ENCODE results near the gene GNAS.
A peak's percentile ranks its signal among the peaks of the same experiment; 100 is the strongest.

The GNAS gene

DNA sequence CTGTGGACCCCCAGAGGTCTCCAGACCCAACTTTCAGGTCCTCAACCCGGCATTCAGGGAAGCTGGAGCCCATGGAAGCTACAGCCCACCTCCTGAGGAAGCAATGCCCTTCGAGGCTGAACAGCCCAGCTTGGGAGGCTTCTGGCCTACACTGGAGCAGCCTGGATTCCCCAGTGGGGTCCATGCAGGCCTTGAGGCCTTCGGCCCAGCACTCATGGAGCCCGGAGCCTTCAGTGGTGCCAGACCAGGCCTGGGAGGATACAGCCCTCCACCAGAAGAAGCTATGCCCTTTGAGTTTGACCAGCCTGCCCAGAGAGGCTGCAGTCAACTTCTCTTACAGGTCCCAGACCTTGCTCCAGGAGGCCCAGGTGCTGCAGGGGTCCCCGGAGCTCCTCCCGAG lies 950 bp downstream of the GNAS start:
- no peak for DNase-seq (ENCODE audit: low spot score)
- peaks cover 1% of the 10 kb centered on the region for H3K36me3 Mint-ChIP-seq (ENCODE audit: low read depth)
- peaks cover 65% of the 10 kb centered on the region for H3K27me3 Mint-ChIP-seq (ENCODE audit: low read depth)
- H3K4me1 Mint-ChIP-seq (ENCODE audit: low read depth), result peaks cover 22% of the 10 kb centered on the region
- no peak overlapping the region for H3K27ac Mint-ChIP-seq
- H3K4me3 Mint-ChIP-seq, result no peak overlapping the region
- H3K9me3 Mint-ChIP-seq, result no peaks in the 10 kb centered on the region

DNA sequence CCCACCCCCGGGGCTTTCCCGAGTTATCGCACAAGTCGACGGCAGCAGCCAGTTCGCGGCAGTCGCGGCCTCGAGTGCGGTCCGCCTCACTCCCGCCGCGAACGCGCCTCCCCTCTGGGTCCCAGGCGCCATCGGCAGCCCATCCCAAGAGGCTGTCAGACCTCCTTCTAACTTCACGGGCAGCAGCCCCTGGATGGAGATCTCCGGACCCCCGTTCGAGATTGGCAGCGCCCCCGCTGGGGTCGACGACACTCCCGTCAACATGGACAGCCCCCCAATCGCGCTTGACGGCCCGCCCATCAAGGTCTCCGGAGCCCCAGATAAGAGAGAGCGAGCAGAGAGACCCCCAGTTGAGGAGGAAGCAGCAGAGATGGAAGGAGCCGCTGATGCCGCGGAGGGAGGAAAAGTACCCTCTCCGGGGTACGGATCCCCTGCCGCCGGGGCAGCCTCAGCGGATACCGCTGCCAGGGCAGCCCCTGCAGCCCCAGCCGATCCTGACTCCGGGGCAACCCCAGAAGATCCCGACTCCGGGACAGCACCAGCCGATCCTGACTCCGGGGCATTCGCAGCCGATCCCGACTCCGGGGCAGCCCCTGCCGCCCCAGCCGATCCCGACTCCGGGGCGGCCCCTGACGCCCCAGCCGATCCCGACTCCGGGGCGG lies 1.6 kb downstream of the GNAS start:
- Mint-ChIP-seq H3K4me3 (peak overlapping the region; percentile 55), H3K27me3 (ENCODE audit: low read depth) (peaks cover 68% of the 10 kb centered on the region), H3K9me3 (no peaks in the 10 kb centered on the region), H3K27ac (no peak overlapping the region), H3K4me1 (ENCODE audit: low read depth) (peaks cover 22% of the 10 kb centered on the region), H3K36me3 (ENCODE audit: low read depth) (peaks cover 1% of the 10 kb centered on the region)
- DNase-seq (ENCODE audit: low spot score), result no peak

DNA sequence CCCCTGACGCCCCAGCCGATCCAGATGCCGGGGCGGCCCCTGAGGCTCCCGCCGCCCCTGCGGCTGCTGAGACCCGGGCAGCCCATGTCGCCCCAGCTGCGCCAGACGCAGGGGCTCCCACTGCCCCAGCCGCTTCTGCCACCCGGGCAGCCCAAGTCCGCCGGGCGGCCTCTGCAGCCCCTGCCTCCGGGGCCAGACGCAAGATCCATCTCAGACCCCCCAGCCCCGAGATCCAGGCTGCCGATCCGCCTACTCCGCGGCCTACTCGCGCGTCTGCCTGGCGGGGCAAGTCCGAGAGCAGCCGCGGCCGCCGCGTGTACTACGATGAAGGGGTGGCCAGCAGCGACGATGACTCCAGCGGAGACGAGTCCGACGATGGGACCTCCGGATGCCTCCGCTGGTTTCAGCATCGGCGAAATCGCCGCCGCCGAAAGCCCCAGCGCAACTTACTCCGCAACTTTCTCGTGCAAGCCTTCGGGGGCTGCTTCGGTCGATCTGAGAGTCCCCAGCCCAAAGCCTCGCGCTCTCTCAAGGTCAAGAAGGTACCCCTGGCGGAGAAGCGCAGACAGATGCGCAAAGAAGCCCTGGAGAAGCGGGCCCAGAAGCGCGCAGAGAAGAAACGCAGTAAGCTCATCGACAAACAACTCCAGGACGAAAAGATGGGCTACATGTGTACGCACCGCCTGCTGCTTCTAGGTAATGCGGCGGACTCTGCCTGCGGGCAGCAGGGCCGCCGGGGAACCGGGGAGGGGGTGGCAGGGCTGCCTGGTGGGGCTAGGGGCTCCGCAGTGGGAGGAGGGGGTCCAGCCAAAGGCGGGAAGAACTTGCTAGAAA lies 2.3 kb downstream of the GNAS start:
- Mint-ChIP-seq H3K9me3 (no peaks in the 10 kb centered on the region), H3K27ac (no peak overlapping the region), H3K36me3 (ENCODE audit: low read depth) (peaks cover 1% of the 10 kb centered on the region), H3K4me1 (ENCODE audit: low read depth) (peaks cover 15% of the 10 kb centered on the region), H3K27me3 (ENCODE audit: low read depth) (peaks cover 65% of the 10 kb centered on the region), H3K4me3 (no peak overlapping the region)
- no peak for DNase-seq (ENCODE audit: low spot score)

DNA sequence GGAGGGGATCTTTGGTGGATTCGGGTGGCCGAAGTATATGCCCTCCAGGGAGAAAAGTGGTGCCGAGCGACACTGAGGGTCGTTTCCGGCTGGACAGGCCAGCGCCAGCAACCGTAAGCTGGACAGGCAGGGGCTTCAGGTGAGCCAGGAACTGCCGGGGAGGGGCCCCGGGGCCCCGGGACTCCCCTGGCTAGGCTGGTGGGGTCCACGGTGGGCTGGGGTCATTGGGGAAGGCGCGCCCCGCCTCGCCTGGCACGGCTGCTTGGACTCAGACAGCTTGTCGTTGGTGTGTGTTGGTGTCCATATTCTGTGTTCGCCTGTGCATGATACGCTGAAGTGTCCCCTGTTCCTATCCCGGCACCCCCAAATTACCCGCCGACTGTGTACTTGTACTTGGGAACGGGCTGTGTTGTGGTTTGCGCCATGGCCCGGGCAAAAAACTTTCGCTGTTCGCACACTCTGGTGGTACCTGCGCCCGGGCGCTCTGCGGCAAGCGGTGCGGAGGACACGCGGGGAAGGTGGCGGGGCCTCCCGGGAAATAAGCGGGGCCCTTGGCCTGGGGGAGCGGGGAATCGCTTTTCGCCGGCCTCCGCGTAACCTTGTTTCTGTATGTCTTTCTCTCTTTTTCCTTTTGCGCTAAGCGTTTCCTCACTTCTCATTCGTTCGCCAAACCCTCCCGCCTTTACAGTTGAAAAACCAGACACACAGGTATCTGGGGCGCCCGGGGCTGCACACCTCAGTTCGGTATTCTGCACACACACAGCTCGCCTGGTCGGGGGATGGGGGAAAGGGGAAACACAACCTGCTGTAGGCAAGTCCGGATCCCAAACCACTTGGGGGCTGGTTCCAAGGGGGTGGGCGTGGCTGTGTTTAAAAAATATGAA lies 3.2 kb downstream of the GNAS start:
- no peak overlapping the region for H3K27ac Mint-ChIP-seq
- peaks cover 65% of the 10 kb centered on the region for H3K27me3 Mint-ChIP-seq (ENCODE audit: low read depth)
- H3K4me3 Mint-ChIP-seq, result no peak overlapping the region
- no peak for DNase-seq (ENCODE audit: low spot score)
- peaks cover 1% of the 10 kb centered on the region for H3K36me3 Mint-ChIP-seq (ENCODE audit: low read depth)
- peaks cover 11% of the 10 kb centered on the region for H3K4me1 Mint-ChIP-seq (ENCODE audit: low read depth)
- H3K9me3 Mint-ChIP-seq, result no peaks in the 10 kb centered on the region

DNA sequence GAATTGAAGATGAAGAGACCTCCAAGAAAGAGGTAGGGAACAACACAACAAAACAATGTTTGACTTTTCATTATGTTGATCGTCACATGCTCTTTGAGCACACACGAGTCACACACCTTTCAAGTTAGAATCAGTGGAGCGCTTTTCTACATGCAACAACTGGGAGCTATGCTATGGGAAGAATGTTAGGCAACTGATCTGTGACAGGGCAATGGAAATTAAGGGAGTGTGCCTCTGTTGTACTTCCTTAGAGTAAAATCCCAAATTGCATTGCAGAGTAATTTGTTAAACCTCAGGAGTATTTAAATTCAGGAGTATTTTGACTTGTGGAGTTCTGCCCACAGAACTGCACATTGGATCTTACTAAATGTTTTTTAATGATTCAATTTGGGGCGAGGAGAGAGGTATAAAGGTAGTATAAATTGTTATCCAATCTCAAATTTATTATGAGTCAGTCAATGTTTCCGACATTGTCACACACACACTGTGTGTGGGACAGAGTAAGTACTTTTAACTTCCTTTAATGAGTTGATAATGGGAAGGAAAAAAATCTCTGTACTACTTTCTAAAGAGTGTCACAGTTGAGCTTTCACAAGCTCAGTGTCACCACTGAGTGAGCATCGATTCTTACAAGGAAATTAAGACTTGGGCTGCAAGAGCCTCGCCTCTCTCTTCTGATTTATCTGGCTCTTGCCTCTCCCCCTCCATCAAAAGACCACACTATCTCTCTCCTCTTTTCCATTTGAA lies 10.7 kb downstream of the GNAS start:
- no peak for DNase-seq (ENCODE audit: low spot score)
- H3K4me1 Mint-ChIP-seq (ENCODE audit: low read depth), result no peaks in the 10 kb centered on the region
- H3K27ac Mint-ChIP-seq, result no peak overlapping the region
- no peaks in the 10 kb centered on the region for H3K36me3 Mint-ChIP-seq (ENCODE audit: low read depth)
- no peaks in the 10 kb centered on the region for H3K9me3 Mint-ChIP-seq
- peaks cover 51% of the 10 kb centered on the region for H3K27me3 Mint-ChIP-seq (ENCODE audit: low read depth)
- no peak overlapping the region for H3K4me3 Mint-ChIP-seq

DNA sequence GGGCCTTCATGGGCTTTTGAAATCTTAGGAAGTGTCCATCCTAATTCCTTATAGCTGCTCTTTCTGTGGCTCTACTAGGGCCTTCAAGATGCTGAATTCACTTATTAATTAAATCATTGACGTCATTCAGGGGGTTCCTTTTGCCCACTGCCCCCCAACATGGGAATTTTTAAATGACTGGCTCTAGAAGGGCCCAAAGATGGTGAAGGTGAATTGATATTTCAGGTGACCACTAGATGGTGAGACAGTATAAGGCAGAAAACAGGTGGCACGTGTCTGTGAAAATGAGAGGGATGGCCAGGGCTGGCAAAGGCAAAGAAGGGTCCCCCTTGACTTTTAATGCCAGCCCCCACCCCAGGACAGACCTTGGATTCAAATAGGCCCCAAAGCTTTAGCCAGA lies 11.8 kb downstream of the GNAS start:
- Mint-ChIP-seq H3K4me3 (no peak overlapping the region), H3K9me3 (no peaks in the 10 kb centered on the region), H3K27ac (no peak overlapping the region), H3K4me1 (ENCODE audit: low read depth) (no peaks in the 10 kb centered on the region), H3K27me3 (ENCODE audit: low read depth) (peaks cover 44% of the 10 kb centered on the region), H3K36me3 (ENCODE audit: low read depth) (no peaks in the 10 kb centered on the region)
- no peak for DNase-seq (ENCODE audit: low spot score)

DNA sequence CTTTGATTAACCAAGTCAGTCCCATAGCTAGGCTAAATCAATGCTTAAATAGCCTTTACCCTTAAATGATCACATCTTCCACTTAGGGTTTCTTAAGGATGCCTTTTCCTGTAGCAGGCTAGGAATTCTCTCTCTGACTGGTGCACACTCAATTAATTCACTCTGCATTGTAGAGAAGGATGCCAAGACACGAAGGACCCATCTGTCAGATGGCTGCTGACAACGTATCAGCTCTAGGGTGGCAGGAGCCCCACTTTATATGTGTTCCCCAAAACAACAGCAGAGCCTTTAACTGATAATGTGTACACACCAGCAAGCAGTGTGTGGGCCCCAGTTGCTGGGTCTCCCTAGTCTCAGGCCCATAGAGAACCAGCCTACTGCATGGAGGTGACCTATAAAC lies 13.3 kb downstream of the GNAS start:
- H3K27me3 Mint-ChIP-seq (ENCODE audit: low read depth), result peaks cover 41% of the 10 kb centered on the region

DNA sequence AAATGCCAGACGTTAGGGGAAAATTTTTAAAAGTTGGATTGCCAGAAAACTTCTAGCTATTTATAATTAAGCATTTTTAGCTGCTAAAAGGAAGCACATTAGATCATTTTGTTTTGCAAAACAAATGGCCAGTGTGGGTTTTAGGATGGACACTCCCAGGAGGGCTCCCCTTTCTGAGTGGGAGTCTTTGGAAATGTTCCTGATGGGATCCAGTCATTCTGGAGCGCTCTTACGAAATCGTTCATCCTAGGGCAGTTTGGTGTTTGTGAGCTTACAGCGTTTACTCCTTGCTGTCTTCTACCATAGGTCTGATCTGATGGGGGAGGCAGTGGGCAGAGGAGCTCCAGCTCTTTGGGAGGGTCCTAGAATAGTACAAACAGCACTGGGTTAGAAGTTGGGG lies 14.7 kb downstream of the GNAS start:
- peaks cover 34% of the 10 kb centered on the region for H3K27me3 Mint-ChIP-seq (ENCODE audit: low read depth)
- H3K36me3 Mint-ChIP-seq (ENCODE audit: low read depth), result no peaks in the 10 kb centered on the region
- DNase-seq (ENCODE audit: low spot score), result no peak
- no peaks in the 10 kb centered on the region for H3K9me3 Mint-ChIP-seq
- no peak overlapping the region for H3K27ac Mint-ChIP-seq
- no peak overlapping the region for H3K4me3 Mint-ChIP-seq
- peaks cover 3% of the 10 kb centered on the region for H3K4me1 Mint-ChIP-seq (ENCODE audit: low read depth)

More for the DNA sequence above, 13.3 kb downstream of the GNAS start:
- peaks cover 3% of the 10 kb centered on the region for H3K4me1 Mint-ChIP-seq (ENCODE audit: low read depth)
- H3K36me3 Mint-ChIP-seq (ENCODE audit: low read depth), result no peaks in the 10 kb centered on the region
- DNase-seq (ENCODE audit: low spot score), result no peak
- no peaks in the 10 kb centered on the region for H3K9me3 Mint-ChIP-seq
- H3K27ac Mint-ChIP-seq, result no peak overlapping the region
- no peak overlapping the region for H3K4me3 Mint-ChIP-seq

DNA sequence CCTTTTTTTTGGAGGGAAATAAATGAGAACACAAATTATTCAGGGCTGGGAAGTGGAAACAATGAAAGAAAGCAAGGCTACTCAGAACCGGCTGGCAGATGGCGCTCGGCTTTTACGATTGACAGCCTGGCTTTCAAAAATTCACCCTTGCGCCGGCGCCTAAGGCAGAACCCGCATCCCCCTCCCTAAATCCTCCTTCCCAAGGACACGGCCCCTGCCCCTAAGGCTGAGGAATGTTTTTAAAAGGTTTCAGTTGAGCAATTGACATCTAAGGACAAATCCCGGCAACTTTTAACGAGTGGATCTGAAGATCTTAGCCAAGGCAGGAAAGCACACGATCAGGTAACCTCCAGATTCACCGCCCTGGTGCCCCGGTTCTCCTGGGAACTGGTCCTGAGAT lies 16.3 kb downstream of the GNAS start:
- Mint-ChIP-seq H3K36me3 (ENCODE audit: low read depth) (no peaks in the 10 kb centered on the region), H3K4me3 (no peak overlapping the region), H3K27ac (no peak overlapping the region), H3K27me3 (ENCODE audit: low read depth) (peaks cover 23% of the 10 kb centered on the region), H3K4me1 (ENCODE audit: low read depth) (peaks cover 3% of the 10 kb centered on the region), H3K9me3 (no peaks in the 10 kb centered on the region)
- DNase-seq (ENCODE audit: low spot score), result no peak

DNA sequence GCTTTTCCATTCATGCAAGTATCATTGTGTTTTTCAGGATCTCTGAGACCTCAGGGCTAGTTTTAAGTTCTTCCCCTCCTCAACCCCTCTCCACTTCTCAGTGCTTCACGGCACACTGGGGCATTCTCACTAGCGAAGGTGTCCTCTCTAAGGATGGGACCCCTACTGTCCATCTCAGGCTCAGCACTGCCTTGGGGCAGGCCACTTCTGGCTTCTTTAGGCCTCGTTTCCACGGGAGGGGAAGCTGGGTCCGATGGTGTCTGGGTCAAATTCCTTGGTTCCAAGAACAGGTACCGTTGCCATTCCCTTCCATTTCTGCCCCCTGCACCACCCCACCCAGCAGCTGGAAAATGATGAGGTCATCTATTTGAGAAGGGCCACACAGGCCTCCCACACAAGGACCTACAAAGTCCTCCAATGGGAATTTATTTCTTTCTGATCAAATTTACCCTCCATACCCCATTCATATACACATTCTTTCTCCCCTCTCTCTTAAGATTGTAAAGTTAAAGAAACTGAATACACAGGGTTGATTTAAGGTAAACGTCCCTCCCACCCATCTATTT lies 17.2 kb downstream of the GNAS start:
- Mint-ChIP-seq H3K4me3 (no peak overlapping the region), H3K9me3 (no peaks in the 10 kb centered on the region), H3K36me3 (ENCODE audit: low read depth) (no peaks in the 10 kb centered on the region), H3K4me1 (ENCODE audit: low read depth) (peaks cover 3% of the 10 kb centered on the region), H3K27me3 (ENCODE audit: low read depth) (peaks cover 23% of the 10 kb centered on the region), H3K27ac (no peak overlapping the region)
- no peak for DNase-seq (ENCODE audit: low spot score)

DNA sequence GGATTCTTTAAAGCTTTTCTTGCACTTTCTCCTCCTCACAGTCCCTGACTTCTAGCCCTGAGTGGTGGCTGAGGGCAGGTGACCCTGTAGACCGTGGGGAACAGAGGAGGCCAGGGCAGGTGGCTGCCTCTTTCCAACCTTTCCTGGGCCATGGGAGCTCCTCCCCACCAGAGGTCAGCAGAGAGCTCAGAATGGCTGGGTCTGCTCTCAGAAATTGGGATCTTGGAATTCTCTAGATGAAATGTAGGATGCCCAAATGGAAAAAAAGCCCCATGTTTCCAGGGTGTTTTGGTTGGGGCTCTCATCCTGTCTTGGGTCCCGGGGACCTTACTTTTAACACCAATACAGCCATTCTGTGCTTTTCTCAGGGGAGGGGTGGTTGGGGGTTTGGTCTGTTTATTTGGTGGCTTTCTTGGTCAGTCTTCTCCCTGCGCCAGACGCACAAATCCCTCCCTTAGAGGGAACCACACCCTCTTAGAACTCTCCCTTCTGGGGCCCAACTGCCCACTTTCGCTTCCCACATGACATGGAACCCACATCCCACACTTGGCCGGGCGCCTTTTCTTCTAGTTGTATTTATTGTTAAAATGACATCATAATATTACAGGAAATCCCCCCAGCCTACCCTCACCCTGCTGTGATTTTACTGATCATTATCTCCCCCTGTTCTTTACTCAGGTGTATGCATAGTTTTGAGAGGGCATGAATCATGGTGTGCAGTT lies 17.9 kb downstream of the GNAS start:
- no peak overlapping the region for H3K27ac Mint-ChIP-seq
- no peaks in the 10 kb centered on the region for H3K36me3 Mint-ChIP-seq (ENCODE audit: low read depth)
- DNase-seq (ENCODE audit: low spot score), result peak; percentile 20
- no peak overlapping the region for H3K4me3 Mint-ChIP-seq
- peaks cover 3% of the 10 kb centered on the region for H3K4me1 Mint-ChIP-seq (ENCODE audit: low read depth)
- peaks cover 22% of the 10 kb centered on the region for H3K27me3 Mint-ChIP-seq (ENCODE audit: low read depth)
- H3K9me3 Mint-ChIP-seq, result no peaks in the 10 kb centered on the region

DNA sequence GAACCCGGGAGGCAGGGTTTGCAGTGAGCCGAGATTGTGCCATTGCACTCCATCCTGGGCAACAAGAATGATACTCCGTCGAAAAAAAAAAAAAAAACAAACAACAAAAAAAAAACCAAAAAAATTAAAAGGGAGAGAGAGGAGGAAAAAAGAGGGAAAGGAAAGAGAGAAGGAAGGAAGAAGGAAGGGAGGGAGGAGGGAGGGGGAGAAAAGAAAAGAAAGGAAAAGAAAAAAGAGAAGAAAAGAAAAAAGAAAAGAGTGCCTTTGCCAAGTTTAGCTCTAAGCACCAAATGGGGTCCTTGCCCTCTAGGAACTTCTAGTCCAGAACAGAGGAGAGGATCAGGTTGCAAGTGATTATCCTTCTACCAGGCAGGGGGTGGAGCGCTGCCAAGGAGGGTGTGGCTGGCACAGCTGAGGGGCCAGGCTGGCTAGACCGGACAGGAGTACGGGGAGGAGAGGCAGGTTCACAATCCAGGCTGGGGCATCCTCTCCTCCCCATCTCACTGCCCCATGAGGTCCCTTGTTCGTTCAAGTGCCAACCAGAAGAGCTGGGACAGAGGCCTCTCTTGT lies 19.1 kb downstream of the GNAS start:
- Mint-ChIP-seq H3K9me3 (no peaks in the 10 kb centered on the region), H3K4me3 (no peak overlapping the region), H3K36me3 (ENCODE audit: low read depth) (no peaks in the 10 kb centered on the region), H3K27me3 (ENCODE audit: low read depth) (peaks cover 15% of the 10 kb centered on the region), H3K27ac (no peak overlapping the region), H3K4me1 (ENCODE audit: low read depth) (peaks cover 3% of the 10 kb centered on the region)
- no peak for DNase-seq (ENCODE audit: low spot score)

Data from T-helper 2 cell treated with Interferon-gamma antibody and Interleukin-4, amounts not matched to agents 5 μg/mL and 100 μg/mL, for 36 hours (primary cell).